GM19467 (cell line): ENCODE data around the gene PTK7.
"Not testable (repeated sequence)": the region's sequence is repeated elsewhere in the genome, so short reads cannot be mapped to it uniquely, and the experiment has no call there.

ENCODE experiments used
- ATAC-seq: cut with Tn5 transposase; IDR thresholded peaks from one replicate; pipeline ENCODE4 v1.9.1; 2021; ENCODE audit warnings: mild to moderate bottlenecking, moderate library complexity; ENCODE audit not compliant: unreplicated experiment

Gene PTK7

DNA sequence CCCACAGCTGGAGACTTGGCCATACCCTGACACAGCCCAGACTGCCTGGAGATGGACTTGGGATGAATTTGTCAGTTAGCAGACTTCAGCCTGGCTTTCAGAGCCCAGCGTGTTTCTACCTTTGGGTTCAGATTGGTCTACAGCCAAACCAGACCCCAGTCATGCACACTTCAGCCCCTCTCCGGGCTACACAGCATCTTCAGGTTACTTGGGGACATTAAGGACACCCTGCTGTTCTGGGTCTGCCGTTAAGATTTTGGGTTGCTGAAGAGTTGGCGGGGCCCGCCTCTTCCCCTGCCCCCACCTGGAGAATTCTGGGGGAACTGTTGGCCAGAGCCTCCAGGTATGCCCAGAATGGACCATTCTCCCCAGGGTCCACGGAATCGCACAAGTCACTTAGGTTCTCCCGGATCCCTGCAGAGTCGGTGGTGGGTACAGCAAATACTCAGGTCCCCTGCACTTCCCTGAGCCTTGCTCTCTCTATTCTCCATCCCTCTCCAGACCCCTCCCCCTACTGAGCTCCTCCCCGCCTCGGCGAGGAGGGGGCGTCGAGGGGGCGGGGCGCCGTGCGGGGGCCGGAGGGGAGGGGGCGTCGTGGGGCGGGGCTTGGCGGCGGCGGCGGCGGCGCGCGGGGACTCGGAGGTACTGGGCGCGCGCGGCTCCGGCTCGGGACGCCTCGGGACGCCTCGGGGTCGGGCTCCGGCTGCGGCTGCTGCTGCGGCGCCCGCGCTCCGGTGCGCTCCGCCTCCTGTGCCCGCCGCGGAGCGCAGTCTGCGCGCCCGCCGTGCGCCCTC, at the start of gene PTK7:
Gene PTK7 (plus strand): TSS at position 645 of the 794 bp plus-strand sequence. CDS start 175 bp downstream, outside the sequence.
- ATAC-seq: no peak

DNA sequence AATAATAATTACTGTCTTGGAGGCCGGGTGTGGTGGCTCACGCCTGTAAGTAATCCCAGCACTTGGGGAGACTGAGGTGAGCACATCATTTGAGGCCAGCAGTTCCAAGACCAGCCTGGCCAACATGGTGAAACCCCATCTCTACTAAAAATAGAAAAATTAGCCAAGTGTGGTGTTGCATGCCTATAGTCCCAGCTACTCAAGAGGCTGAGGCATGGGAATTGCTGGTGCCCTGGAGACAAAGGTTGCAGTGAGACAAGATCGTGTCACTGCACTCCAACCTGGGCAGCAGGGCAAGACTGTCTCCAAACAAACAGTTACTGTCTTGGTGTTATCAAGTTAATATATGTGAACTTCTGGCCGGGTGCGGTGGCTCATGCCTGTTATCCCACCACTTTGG, 49.7 kb upstream of the PTK7 start:
- ATAC-seq: no peak

DNA sequence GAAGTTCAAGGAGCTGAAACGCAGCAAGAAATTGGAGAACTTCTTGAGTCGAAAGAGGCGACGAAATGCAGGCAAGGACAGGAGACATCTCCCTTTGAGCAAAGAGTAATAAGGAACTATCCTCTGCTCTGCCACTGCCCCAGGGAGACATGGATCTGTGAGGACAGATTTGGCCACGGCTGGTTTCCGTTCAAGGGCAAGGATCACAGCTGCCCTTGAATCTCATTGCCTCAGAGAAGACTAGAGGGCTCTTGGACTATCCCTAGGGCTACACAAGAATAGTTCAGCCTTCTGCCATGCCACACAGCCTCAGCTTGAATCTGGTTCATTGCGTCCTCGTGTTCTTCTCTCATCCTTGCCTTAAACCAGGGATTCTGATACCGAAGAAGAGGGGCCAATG, 47.0 kb upstream of the PTK7 start:
- ATAC-seq: no peak

DNA sequence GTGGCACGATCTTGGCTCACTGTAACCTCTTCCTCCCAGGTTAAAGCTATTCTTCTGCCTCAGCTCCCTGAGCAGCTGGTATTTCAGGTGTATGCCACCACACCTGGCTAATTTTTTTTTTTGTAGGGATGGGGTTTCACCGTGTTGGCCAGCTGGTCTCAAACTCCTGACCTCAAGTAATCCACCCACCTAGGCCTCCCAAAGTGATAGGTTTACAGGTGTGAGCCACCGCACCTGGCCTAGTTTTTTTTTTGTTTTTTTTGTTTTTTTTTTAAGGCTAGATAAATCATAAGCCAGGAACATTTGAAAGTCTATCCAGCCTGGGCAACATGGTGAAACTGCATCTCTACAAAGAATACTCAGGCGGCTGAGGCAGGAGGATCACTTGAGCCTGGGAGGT, 43.8 kb upstream of the PTK7 start:
- ATAC-seq: no peak

DNA sequence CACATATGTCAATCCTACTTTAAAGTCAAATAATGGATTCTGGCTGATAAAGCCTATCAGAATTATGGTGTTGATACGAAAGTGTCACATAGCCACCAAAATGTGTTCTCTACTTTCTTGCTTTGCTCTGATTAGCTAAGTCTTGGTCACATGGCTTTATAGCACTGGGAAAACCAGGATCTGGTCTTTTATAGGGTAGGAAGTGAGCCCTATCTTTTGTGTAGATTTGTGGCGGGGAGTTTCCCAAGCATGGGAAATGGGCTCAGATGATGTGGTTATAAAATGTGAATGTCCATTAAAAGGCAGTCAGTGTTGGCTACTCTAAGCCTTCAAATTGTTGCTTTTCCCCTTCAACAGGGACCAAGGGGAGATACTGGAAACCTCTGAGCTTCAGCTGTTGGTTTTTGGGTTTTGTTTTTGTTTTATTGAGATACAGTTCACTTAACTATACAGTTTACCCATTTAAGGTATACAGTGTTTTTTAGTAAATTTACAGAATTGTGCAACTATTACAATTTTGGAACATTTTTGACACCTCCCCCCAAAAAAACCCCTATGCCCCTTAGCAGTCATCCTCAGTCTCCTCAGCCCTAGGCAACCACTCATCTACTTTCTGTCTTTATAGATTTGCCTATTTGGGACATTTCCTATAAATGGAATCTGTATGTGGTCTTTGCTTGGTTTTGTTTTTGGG, 42.5 kb upstream of the PTK7 start:
- ATAC-seq: no peak

DNA sequence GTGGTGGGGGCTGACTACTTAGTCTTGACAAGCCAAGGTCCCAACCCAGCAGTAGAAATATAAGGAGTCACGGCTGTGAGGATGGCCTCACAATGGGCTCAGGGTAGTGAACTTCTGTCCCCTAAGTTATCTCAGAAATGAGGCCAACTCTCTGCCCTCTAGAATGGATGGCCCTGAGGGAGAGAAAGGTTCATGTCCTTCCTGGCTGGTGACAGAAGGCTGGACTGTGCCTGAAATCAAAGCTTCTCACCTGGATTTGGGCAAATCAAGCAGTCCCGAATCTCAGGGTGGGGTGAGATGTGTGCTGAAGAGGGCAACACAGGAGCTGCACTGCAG, 42.0 kb upstream of the PTK7 start:
- no peak for ATAC-seq

DNA sequence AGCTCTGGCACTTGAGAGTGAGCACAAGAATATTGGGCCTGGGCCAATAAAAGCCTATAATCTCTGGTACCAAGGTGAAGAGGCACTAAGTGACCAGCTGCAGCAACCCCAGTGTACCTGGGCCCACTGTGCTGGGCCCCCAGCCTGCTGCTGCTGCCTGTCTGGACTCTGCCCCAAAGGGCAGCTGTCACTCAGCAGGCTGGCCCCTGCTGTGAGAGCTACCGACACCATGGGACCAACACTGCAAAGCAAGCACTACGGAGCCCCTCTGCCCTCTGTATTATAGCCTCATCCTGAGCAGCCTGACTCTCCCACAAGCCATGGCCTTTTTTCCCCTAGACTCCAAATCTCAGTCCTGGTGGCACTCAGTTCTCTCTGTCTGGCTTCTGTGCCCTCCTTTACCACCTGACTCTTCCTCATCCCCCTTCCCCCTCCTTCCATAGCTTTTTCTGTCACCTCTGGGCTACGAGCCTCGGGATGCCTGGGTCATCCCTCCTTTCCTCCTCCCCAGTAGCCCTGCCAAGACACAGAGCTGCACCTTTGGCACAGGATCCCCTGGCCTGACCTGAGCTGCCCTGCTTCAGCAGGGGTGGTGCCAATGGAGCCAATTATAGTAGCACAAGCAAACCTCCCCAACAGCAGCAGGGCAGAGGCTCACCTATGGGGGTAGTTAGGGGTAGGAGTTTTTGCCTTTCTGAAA, 40.5 kb upstream of the PTK7 start:
- ATAC-seq: no peak

DNA sequence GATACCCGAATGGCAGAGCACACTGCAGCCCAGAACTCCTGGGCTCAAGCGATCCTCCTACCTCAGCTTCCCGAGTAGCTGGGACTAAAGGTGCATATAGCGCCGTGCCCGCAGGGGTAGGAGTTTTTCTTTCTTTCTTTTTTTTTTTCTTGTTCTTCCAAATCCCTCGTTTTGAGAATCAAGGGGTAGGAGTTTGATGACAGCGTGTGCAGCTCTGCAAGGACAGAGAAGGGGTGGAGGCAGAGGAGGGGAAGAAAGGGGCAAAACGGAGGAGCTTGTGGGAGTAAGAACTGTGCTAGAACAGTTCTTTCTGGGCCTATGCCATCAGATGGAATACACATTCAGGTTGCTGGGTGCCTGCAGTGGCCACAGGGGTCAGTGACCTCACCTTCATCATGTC, 39.4 kb upstream of the PTK7 start:
- ATAC-seq: no peak

DNA sequence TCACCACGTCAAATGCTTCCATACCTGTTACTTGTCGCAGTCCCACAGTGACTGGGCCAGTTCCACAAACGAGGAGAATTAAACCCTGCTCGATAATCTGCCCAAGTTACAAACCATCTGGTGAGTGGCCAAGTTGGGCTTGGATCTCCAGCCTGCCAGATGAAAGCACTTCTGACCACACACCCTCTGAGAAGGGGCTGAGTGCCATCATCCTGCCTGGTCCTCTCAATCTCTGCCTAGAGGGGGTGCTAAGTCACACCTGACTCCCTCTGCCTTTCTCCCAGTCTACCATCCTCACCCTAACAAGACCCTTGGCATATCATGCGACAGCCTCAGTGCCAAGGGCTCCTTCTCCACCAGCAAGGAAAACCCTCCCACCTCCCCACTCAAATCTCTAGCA, 38.9 kb upstream of the PTK7 start:
- no peak for ATAC-seq

DNA sequence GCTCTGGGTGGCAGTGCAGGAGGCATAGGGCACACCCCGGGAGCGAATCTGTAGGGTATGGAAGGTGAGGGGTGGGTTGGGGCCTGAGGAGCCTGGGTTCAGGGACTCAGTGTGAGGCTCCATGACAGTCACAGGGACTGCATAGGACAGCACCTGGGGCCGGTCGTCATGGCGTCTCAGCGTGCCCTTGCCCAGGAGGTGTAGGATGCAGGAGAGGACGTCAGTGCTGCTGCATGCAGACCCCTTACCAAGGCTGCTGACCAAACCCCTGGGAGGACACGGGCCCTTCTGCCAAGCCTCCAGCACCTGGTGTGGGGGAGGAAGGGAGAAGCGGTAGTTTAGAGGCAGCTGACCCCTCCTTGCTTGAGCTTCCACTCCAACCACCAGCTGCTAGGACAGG, 38.4 kb upstream of the PTK7 start:
- no peak for ATAC-seq

DNA sequence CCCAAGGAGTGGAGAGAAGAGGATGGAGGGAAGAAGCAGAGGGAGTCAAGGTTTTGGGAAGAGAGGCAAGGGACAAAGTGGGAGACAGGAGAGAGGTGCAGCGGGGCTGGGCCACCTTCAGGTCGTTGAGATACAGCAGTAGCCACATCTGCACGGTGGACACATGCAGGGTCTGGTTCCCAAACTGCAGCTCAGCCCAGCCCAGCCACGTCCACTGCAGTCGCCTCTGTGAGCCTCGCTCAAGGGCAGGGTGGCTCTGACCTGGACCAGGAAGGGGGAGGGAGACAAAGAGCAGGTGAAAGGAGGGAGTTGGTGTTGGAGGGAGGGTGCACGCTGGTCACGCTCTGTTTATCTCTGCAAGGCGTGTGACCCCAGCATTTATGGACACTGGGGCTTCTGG, 37.4 kb upstream of the PTK7 start:
- ATAC-seq: no peak

DNA sequence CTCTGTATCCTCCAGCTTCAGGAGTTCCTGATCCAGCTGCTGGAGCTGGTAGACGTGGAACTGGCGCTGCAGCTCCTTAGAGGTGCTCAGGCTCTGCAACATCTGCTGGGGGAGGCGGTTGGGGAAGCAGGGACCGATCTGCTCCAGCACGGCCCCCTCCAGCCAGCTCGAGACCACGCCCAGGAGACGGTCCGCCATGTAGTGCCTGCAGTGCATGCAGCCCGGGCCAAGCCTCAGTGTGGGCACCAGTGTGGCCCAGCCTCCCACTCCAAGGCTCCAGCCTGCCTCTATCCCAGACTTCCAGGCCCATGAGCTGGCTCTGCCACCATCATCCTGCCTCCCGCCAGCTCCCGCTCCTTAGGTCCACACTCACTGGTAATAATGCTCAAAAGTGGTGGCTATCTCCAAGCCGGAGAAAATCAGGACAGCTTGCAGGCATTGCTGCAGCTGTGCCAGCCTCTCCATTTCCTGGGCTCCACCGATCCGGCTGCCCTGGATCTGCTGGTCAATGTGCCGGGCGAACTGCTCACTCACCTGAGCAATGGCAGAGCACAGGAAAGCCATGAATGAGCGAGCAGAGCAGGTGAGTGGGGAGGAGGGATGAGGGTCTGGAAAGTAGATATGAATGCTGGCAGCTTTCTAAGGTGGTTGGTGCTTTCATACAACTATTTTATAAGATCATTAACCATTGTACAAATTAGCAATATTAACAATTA, 35.4 kb upstream of the PTK7 start:
- ATAC-seq: no peak

DNA sequence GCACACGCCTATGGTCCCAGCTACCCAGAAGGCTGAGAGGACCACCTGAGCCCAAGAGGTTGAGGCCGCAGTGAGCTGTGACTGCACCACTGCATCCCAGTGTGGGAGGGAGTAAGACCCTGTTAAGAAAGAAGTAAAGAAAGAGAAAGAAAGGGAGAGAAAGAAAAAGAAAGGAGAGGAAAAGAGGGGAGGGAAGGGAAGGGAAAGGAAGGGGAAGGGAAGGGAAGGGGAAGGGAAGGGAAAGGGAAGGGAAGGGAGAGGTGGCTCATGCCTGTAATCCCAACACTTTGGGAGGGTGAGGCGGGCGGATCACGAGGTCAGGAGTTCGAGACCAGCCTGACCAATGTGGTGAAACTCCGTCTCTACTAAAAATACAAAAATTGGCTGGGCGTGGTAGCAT, 34.6 kb upstream of the PTK7 start:
- not testable (repeated sequence) for ATAC-seq

DNA sequence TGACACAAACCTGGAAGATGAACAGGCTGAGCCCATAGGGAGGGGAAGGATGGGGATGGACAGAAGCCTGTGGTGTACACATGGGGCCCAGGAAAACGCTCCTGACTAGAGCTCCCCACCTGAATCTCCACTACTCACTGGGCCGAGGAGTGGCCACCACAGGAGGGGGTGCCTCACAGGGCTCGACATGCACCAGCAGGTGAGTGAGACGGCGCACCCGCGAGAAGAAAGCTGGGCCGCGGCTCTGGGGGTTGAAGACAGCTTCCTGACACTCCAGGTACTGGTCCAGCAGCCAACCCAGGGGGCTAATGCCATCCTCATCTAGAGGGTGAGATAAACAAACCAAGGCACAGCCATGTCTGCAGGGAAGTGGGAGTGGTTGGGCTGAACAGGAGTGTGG, 32.8 kb upstream of the PTK7 start:
- ATAC-seq: no peak

DNA sequence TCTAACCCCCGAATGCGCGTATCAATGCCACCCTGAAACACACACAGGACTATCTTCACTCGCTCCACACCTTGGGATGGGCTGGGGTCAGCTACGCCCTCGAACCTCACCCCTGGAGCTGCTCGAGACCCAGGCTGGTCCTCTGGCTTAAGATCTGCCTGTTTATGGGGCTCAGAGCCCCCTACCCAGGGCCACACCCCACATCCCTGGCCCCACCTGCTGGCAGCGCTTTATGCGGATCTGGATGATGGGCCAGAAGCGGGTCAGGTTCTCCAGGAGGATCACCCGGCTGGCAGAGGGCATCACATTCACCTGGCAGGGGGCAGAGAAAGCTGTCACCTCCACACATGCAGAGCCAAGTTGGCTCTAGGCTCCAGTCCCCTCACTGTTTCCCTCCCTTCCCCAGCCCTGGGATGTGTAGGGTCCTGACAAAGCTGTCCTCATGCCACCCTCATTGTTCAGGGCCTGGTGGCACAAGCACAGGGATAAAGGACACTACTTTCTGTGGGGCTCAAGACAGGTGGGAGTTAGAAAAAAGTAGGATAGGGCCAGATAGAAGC, 30.7 kb upstream of the PTK7 start:
- no peak for ATAC-seq

DNA sequence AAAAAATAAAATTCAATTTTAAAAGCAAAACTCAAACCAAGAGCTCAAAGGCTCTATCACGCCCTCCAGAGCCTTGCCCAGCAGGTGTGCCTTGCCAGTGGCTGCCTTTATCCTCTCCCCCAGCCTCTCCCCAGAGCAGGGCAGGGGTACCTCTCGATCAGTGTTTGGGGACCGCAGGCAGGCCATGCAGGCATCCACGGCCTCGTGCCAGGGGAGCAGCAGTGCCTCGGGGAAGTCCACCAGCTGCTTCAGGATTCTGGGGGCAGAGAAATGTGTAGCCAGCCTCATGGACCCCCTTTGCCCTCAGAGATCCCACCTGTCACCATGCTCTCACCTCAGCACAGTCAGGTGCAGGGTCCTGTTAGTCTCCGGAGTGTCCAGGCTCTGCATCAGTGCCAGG, 28.1 kb upstream of the PTK7 start:
- no peak for ATAC-seq

DNA sequence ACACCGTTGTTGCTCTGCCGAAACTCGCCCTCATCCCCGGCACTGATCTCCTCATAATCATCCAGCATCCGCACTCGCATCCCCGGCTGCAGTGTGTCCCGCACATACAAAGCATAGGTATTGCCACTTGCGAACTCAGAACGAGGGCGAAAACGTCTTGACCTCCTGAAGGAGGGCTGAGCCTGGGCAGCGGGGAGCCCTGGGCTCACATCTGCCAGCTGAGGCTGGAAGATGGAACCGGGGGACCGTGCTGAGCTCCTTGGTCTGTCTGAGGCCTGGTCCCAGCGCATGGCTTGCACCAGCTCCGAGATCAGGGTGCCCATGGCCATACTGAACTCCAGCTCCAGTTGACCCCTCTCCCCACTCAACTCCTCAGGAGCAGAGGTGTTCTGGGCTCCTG, 25.1 kb upstream of the PTK7 start:
- ATAC-seq: no peak

DNA sequence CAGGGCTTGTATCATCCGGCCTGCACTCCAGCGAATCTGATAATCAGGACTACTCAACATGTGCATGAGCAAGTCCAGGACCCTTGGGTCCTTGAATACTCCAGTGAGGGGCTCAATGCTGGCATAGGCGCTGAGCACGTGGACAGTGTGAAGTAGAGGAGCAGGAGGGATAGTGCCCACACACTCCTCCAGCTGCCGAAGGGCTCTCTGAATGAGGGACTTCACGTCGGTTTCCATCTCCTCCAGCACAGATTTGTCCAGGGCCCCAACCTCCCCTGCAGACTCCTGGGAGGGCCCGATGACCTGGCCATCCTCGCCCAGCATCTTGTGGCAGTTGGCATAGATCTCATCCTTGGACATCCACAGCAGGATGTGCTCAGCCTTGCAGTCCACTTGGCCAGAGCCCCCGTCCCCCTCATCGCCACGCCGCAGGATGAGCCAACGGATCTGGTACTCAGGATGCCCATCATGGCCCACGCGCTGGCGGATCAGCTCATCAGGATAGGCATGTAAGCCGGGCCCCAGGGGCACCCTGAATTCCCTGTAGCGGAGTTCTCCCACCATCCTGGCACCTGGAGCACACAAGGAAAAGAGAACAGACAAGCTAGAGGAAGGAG, 23.8 kb upstream of the PTK7 start:
- ATAC-seq: no peak

DNA sequence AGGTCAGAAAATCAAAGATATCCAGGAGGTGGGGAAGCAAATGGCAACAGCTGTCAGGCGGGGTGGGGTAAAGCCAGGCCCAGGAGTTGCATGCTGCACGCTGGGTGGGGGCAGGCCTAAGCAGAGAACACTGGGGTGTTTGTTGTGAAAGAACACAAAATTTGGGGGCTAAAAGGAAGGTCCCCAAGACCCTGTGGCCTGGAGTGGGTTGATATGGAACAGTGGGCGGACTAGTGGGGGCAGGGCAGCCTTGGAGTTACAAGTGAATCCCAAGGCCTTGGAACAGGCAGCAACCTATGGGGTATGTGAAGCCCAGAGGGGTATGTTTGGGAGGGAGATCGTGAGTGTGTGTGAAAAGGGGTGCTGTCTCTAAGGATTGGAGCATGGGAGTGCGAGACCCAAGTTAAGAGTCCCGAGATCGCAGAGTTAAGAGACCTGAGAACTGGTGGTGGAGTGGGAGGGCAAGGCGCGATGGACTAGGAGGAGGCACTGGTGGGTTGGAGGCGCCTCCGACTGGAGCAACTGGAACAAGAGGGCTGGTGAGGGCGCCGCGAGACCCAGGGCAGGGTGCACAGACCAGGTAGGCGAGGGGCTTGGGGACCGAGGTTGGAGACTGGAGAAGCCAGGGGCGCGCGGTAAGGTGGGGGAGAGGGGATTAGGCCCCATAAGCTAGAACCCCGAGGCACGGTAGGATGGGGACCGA, 23.1 kb upstream of the PTK7 start:
- ATAC-seq: no peak

DNA sequence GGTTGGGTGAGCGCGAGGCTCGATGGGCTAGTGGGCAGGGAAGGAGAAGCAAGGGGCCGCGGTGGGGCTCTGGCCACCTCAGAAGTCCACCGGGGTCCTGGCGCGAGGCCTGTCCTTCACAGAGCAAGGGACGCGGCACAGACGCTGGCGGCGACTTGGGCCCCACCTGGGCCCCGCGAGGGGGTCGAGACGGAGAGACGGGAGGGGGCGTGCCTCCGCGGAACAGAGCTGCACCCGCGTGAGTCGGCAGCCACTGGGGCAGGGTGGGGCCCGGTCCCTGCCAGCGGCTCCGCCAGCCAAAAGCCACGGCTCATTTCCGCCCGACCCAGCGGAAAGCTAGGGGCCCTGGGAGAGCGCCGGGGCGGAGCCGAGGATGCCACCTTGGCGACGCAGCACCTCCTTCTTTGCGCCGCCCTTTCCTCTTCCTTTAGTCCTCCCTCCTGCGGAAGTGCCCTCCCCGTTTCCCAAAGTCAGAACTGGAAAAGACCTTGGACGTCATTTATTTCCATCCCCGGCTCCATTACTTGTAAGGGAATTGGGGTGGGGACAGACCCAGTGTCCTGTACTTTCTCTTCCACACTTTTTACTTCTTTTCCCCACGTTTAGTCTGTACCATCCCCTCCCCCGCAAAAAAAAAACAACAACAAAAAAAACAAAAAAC, 22.4 kb upstream of the PTK7 start, which contains the start of gene CUL7:
Gene CUL7 (minus strand): TSS at position 307 of the 661 bp plus-strand sequence. CDS start 1,063 bp downstream, outside the sequence.
- peak; percentile 89 for ATAC-seq
